Measurements from ENCODE around the gene ABAT.

GRCh38 chr16:8808009-8808408 lies 133.6 kb downstream of the ABAT start:
- TF ChIP-seq EP300 (IDR thresholded peaks at IDR 0.05): no peak
- TF ChIP-seq, protein P1, sequence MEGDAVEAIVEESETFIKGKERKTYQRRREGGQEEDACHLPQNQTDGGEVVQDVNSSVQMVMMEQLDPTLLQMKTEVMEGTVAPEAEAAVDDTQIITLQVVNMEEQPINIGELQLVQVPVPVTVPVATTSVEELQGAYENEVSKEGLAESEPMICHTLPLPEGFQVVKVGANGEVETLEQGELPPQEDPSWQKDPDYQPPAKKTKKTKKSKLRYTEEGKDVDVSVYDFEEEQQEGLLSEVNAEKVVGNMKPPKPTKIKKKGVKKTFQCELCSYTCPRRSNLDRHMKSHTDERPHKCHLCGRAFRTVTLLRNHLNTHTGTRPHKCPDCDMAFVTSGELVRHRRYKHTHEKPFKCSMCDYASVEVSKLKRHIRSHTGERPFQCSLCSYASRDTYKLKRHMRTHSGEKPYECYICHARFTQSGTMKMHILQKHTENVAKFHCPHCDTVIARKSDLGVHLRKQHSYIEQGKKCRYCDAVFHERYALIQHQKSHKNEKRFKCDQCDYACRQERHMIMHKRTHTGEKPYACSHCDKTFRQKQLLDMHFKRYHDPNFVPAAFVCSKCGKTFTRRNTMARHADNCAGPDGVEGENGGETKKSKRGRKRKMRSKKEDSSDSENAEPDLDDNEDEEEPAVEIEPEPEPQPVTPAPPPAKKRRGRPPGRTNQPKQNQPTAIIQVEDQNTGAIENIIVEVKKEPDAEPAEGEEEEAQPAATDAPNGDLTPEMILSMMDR (IDR thresholded peaks at IDR 0.05): no peak

All from tibial nerve (tissue), 4 donors.